GM18517 (cell line): ENCODE data around the gene CADM2.

Source experiments
- ATAC-seq: cut with Tn5 transposase; IDR thresholded peaks from one replicate; pipeline ENCODE4 v1.9.1; 2021; ENCODE audit warnings: mild to moderate bottlenecking, moderate library complexity; ENCODE audit not compliant: unreplicated experiment

CADM2 gene

GRCh38 chr3:84983490-84983889 lies 24.7 kb downstream of the CADM2 start:
- no peak for ATAC-seq

GRCh38 chr3:84984429-84984828 lies 25.6 kb downstream of the CADM2 start:
- ATAC-seq = no peak

GRCh38 chr3:84985795-84986194 lies 27.0 kb downstream of the CADM2 start:
- ATAC-seq = no peak

- ATAC-seq = no peak
These were observed 29.1 kb downstream of the CADM2 start for GRCh38 chr3:84987706-84988504.

- no peak for ATAC-seq
These were observed 30.3 kb downstream of the CADM2 start for GRCh38 chr3:84989102-84989501.

- ATAC-seq = no peak
These were observed 32.7 kb downstream of the CADM2 start for GRCh38 chr3:84991422-84991900.

GRCh38 chr3:84993956-84994355 lies 35.2 kb downstream of the CADM2 start:
- no peak for ATAC-seq

GRCh38 chr3:84998545-84998944 lies 39.8 kb downstream of the CADM2 start:
- ATAC-seq = no peak

GRCh38 chr3:85003479-85003878 lies 44.7 kb downstream of the CADM2 start:
- ATAC-seq = no peak

- no peak for ATAC-seq
These were observed 45.4 kb downstream of the CADM2 start for GRCh38 chr3:85004147-85004546.

- no peak for ATAC-seq
These were observed 47.2 kb downstream of the CADM2 start for GRCh38 chr3:85005946-85006345.

GRCh38 chr3:85007195-85008094 lies 48.7 kb downstream of the CADM2 start:
- no peak for ATAC-seq

GRCh38 chr3:85020828-85021227 lies 62.0 kb downstream of the CADM2 start:
- ATAC-seq = no peak

- no peak for ATAC-seq
These were observed 71.3 kb downstream of the CADM2 start for GRCh38 chr3:85030052-85030451.

GRCh38 chr3:85037203-85037602 lies 78.4 kb downstream of the CADM2 start:
- no peak for ATAC-seq

- no peak for ATAC-seq
These were observed 82.2 kb downstream of the CADM2 start for GRCh38 chr3:85041001-85041400.

- no peak for ATAC-seq
These were observed 82.8 kb downstream of the CADM2 start for GRCh38 chr3:85041562-85042055.

GRCh38 chr3:85050821-85051220 lies 92.0 kb downstream of the CADM2 start:
- no peak for ATAC-seq

GRCh38 chr3:85051786-85052185 lies 93.0 kb downstream of the CADM2 start:
- ATAC-seq = no peak

GRCh38 chr3:85053626-85054025 lies 94.8 kb downstream of the CADM2 start:
- no peak for ATAC-seq

- ATAC-seq = no peak
These were observed 95.8 kb downstream of the CADM2 start for GRCh38 chr3:85054579-85054978.

- no peak for ATAC-seq
These were observed 110.1 kb downstream of the CADM2 start for GRCh38 chr3:85068911-85069310.
